H54 (cell line): ENCODE measurements around the gene SPON2.

Experiments used
- DNase-seq: peaks from one replicate; pipeline ENCODE4 v3.0.0; 2011; ENCODE audit warnings: low spot score, mixed read lengths; ENCODE audit not compliant: insufficient read length
- FAIRE-seq: peaks from 3 replicates; lab custom pipeline; 2011; peaks lifted over from hg19 to GRCh38; lab: Jason Lieb, UNC
- POLR2A ChIP-seq: IDR thresholded peaks from 2 replicates; pipeline ENCODE4 v1.6.1; 2011; ENCODE audit warnings: low read depth, mild to moderate bottlenecking, low read length

Gene SPON2

GRCh38 chr4:1194010-1194900 lies 21.9 kb upstream of the SPON2 start:
- FAIRE-seq (no peak), DNase-seq (no peak)
- TF ChIP-seq POLR2A: no peak

DNA sequence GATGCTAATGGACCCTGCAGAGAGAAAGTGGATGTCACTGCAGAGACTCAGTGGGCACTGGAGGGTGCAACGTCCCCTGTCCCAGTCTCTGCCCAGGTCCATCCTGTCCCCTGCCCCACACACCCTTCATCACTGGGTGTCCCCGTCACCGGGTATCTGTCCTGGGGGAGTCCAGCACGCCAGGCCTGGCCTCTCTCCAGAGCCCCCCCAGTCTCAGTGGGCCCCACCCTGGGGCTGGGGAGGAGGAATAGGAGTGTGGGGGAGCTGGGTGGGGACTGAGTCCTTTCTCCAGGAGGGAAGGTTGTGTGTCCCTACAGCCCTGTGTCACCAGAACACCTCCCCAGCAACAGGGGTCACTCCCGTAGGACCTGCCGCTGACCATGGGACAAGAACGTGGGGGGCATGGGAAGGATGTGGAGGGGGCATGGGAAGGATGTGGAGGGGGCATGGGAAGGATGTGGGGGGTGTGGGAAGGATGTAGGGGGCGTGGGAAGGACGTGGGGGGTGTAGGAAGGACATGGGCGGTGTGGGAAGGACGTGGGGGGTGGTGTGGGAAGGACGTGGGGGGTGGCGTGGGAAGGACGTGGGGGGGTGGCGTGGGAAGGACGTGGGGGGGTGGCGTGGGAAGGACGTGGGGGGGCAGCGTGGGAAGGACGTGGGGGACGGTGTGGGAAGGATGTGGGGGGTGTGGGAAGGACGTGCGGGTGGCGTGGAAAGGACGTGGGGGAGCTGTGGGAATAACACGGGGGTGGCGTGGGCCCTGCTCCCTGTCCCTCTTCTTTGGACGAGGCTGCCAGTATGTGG lies 21.0 kb upstream of the SPON2 start:
- no peak for TF ChIP-seq POLR2A
- FAIRE-seq: no peak
- DNase-seq: no peak

DNA sequence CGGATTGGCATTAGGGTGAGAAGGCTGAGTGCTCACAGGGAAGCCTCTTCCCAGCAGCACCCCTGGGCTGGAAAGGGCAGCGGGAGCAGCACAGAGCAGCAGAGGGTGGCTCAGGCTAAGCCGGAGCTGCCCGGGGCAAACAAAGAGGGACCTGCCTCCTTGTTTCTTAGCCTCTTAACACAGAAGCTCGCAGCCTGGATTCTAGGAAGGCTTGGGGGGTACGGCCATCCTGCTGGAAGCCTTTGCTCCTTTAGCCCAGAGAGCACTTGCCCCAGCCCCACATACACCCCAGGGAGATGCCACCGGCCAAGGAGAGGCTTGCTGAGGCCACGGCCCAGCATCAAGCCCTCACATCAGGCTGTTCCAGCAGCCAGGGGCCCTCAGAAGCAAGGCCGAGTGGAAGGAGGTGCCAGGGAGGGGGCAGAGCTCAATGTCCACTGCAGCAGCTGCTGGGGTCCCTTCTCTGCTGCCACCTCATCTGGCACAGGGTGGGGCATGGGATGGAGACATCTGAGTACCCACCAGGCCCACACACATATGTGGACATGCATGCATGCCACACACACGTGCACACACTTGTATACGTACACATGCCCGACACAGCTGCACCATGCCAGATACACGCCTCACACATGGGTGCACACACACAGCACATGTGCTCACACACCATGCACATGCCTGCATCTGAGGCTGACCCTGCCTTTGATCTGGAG lies 20.3 kb upstream of the SPON2 start:
- FAIRE-seq (no peak), DNase-seq (peak; percentile 76)
- TF ChIP-seq POLR2A: no peak

DNA sequence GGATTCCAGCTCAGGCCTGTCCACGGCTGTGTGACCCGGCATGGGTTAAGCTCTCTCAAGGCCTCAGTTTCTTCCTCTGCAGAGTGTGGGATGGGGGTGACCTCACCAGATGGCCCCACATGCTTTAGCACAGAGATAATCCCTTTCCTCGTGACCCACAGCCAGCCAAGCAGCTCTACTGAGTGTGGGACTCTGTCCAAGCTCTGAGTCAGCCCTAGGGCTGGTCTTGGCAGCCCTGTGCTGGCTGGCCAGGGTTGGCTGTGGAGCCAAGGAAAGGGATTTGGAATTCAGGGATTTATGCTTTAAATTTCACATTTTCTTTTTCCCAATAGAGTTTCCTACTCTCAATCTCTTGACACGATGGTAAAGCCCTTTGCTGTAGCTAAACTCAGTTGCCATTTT lies 19.7 kb upstream of the SPON2 start:
- peak; percentile 57 for FAIRE-seq
- DNase-seq: peak; percentile 95
- TF ChIP-seq POLR2A: no peak

- FAIRE-seq (no peak), DNase-seq (no peak)
- TF ChIP-seq POLR2A: no peak
These were observed 19.2 kb upstream of the SPON2 start for GRCh38 chr4:1191621-1192020.

- DNase-seq: no peak
- TF ChIP-seq POLR2A: no peak
- no peak for FAIRE-seq
These were observed 14.8 kb upstream of the SPON2 start for GRCh38 chr4:1187182-1187581.

DNA sequence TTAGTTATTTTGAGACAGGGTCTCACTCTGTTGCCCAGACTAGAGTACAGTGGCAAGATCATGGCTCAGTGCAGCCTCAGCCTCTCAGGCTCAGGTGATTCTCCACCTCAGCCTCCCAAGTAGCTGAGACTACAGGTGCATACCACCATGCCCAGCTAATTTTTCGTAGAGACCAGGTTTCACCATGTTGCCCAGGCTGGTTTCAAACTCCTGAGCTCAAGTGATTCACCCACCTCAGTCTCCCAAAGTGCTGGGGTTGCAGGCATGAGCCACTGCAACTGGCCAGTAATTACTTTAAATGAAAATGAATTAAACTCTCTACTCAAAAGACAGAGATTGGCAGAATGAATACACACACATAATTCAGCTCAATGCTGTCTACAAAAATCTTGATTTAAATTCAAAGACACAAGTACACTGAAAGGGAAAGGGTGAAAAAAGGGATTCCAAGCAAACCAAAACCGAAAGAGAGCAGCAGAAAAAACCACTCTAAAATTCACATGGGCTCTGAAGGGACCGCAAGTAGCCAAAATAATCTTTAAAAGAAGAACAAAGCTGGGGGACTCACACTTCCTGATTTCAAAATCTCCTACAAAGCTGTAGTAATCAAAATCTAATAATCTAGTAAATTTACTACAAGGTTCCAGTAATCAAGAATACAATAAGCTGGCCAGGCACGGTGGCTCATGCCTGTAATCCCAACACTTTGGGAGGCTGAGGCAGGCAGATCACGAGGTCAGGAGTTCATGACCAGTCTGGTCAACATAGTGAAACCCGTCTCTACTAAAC lies 11.8 kb upstream of the SPON2 start:
- no peak for TF ChIP-seq POLR2A
- DNase-seq (no peak), FAIRE-seq (no peak)

DNA sequence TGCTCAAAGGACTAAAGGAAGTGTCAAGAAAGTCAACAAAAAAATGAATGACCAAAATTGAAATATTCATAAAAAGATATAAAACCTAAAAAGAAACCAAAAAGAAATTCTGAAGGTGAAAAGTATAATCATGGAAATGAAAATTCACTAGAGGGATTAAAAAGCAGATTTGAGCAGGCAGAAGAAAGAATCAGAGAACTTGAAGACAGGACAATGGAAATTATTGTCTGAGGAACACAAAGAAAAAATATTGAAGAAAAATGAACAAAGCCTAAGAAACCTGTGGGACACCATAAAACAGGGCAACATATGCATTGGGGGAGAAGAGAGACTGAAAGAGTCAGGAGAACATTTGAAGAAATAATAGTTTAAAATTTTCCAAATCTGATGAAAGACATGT lies 9.9 kb upstream of the SPON2 start:
- DNase-seq: no peak
- no peak for TF ChIP-seq POLR2A
- no peak for FAIRE-seq

- FAIRE-seq: no peak
- TF ChIP-seq POLR2A: no peak
- DNase-seq: no peak
These were observed 8.3 kb upstream of the SPON2 start for GRCh38 chr4:1180663-1181062.

GRCh38 chr4:1179976-1180375 lies 7.6 kb upstream of the SPON2 start:
- FAIRE-seq: no peak
- no peak for TF ChIP-seq POLR2A
- DNase-seq: no peak

- no peak for FAIRE-seq
- DNase-seq: no peak
- TF ChIP-seq POLR2A: no peak
These were observed 6.7 kb upstream of the SPON2 start for GRCh38 chr4:1179089-1179441.

GRCh38 chr4:1178300-1179088 lies 6.1 kb upstream of the SPON2 start:
- DNase-seq (no peak), FAIRE-seq (no peak)
- no peak for TF ChIP-seq POLR2A
